Measurements from ENCODE around the gene MRPL14.

DNA sequence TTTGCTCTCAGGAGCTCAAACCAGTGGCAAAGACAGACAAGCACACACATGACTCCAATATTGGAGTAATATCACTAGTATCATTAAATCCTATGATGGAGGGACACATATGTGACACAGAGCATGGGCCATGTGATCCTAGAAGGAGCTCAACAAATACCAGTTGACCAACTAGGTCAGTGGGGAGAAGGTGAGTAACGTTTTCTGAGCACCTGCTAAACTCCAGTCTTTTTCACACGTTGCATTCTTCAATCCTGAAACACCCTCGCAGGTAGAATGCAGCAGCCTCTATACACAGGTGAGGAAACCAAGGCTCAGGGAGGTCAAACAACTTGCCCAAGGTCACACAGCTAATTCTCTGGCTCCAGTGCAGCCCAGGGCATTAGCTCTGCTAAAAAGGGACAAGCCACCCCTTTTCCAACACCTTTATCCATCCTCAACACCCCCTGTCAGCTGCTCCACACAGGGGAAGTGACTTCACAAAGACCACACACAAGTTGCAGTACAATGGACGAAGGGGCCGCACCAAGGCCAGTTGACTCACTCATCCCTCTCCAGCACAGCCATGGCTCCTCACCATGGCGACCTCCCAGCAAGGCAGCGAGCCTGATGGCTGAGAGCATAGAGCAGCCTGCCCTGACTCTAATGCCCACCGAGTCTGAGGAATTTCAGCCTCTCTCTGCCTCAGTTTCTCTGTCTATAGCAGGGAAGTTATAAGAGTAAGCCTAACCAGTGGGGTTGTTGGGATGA, 35.8 kb upstream of the MRPL14 start:
- TF ChIP-seq CTCF (IDR thresholded peaks at IDR 0.05 in 2 of 3, conservative IDR thresholded peaks at IDR 0.05 in 1 of 3; ENCODE audit: control insufficient read depth in 2 of 3, extremely low read depth in 1 of 3, insufficient read depth in 1 of 3, low read depth in 3 of 3, low read length in 3 of 3), result no peak
- TF ChIP-seq ZNF274 (IDR thresholded peaks at IDR 0.05; ENCODE audit: insufficient read depth, insufficient read length), result no peak
- TF ChIP-seq MAX (IDR thresholded peaks at IDR 0.05; ENCODE audit: low read depth, low read length), result no peak
- TF ChIP-seq HDAC6 (IDR thresholded peaks at IDR 0.05; ENCODE audit: unreplicated experiment), result no peak
- no peak for TF ChIP-seq SMARCA5 (IDR thresholded peaks at IDR 0.05)
- TF ChIP-seq POLR2AphosphoS5 (IDR thresholded peaks at IDR 0.05; ENCODE audit: low read length), result no peak
- no peak for TF ChIP-seq REST (IDR thresholded peaks at IDR 0.05; ENCODE audit: low read depth, low read length)
- no peak for TF ChIP-seq ESRRA (IDR thresholded peaks at IDR 0.05; ENCODE audit: low read length)

Measured in GM12878 (cell line).